Stimulated activated naive B cell treated with anti-CD40 and anti-IgM and Interleukin-4, amounts not matched to agents 10 μg/mL and 1 μg/mL and 100 μg/mL, for 72 hours (primary cell): Measurements from ENCODE around the gene C3orf18.

Experiments
- ATAC-seq, 2 donors: fragments of 150-1000 bp; cut with Tn5 transposase; replicated peaks; 2 replicates each; pipeline ENCODE4 v1.10.0; 2021; ENCODE audit warnings: moderate library complexity in 1 of 2
- DNase-seq: peaks from one replicate; pipeline ENCODE4 v3.0.0; 2021
- H3K27ac Mint-ChIP-seq: one replicate; pipeline ENCODE4 v1.8.0; 2022; ENCODE audit warnings: mild to moderate bottlenecking, mixed read lengths
- H3K27me3 Mint-ChIP-seq, 2 donors: one replicate each; pipeline ENCODE4 v1.8.0; 2022; ENCODE audit warnings: mixed read lengths in 2 of 2
- H3K36me3 Mint-ChIP-seq, 2 donors: one replicate each; pipeline ENCODE4 v1.8.0; 2022; ENCODE audit warnings: mixed read lengths in 2 of 2, mild to moderate bottlenecking in 1 of 2
- H3K4me1 Mint-ChIP-seq, 2 donors: one replicate each; pipeline ENCODE4 v1.8.0; 2022; ENCODE audit warnings: mixed read lengths in 2 of 2, mild to moderate bottlenecking in 1 of 2
- H3K4me3 Mint-ChIP-seq, 2 donors: one replicate each; pipeline ENCODE4 v1.8.0; 2022; ENCODE audit warnings: mild to moderate bottlenecking in 2 of 2, mixed read lengths in 2 of 2, moderate library complexity in 1 of 2
- H3K9me3 Mint-ChIP-seq, 2 donors: one replicate each; pipeline ENCODE4 v1.8.0; 2022; ENCODE audit warnings: mixed read lengths in 2 of 2, mild to moderate bottlenecking in 1 of 2

Gene C3orf18

DNA sequence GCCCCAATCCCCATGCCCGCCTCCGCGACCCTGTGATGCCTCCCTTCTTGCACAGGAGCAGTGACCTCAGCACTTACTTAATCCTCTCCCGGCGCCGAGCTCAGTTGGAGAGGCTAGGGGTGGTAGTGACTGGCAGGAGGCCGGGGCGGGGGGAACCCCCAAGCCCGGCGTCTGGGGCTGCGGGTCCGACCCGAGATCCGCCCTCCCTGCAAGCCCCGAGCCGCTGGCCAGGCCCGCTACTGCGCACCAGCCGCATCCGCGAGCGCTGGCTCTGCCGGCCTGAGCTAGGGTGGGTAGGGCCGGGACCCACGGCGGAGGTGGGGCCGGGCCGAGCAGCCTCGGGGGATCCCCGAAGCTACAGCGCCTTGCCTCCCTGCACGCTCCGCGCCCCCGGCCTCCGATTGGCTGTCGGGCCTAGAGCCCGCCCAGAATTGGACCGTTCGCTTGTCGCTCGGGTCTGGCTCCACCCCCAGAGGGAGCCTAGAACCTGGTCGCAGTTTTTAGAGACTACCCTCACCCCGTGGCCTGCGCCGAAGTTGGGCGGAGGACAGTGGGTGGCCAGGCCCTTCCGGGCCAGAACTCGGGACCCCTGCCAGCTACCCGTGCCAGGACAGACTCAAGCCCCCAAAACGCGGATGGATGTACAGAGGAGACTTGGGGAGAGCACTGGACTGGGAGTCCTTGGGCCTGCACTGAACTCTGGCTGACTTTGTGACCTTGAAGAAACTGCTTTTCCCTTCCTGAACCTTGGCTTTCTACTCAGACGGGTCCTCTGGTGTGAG is at the start of gene C3orf18:
Gene C3orf18, minus strand, starts transcription at position 362 of the 782 bp plus-strand sequence. CDS start 2,048 bp downstream, outside the sequence.
- Mint-ChIP-seq H3K36me3 (peaks cover 19 to 21% of the 10 kb centered on the region in 2 donors), H3K27ac (peak within 1 kb of the TSS; percentile 98), H3K27me3 (no peaks in the 10 kb centered on the region), H3K9me3 (no peaks in the 10 kb centered on the region), H3K4me3 (peak within 1 kb of the TSS; percentile 88 to 97), H3K4me1 (peaks cover 34 to 53% of the 10 kb centered on the region in 2 donors)
- peak; percentile 95 for DNase-seq
- peak; percentile 83 for ATAC-seq

DNA sequence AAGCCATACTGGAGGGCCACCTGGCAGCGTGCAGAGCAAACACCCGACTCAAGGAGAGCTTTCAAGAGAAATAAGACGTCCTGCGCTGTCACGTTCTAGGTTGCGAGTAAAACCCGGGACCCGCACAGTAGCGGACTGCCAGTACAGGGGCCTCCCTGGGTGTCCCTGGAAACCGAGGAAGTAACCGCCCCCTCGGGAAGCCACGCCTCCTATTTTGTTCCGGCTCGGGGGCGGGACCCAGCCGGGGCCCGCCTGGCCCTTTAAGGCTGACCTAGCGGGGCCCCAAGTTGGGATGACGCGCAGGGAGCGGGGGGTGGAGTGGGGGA is 49.2 kb upstream of the C3orf18 start:
- peak; percentile 92 for DNase-seq
- Mint-ChIP-seq H3K36me3 (peaks cover 15 to 37% of the 10 kb centered on the region in 2 donors), H3K27ac (peak overlapping the region; percentile 92)

DNA sequence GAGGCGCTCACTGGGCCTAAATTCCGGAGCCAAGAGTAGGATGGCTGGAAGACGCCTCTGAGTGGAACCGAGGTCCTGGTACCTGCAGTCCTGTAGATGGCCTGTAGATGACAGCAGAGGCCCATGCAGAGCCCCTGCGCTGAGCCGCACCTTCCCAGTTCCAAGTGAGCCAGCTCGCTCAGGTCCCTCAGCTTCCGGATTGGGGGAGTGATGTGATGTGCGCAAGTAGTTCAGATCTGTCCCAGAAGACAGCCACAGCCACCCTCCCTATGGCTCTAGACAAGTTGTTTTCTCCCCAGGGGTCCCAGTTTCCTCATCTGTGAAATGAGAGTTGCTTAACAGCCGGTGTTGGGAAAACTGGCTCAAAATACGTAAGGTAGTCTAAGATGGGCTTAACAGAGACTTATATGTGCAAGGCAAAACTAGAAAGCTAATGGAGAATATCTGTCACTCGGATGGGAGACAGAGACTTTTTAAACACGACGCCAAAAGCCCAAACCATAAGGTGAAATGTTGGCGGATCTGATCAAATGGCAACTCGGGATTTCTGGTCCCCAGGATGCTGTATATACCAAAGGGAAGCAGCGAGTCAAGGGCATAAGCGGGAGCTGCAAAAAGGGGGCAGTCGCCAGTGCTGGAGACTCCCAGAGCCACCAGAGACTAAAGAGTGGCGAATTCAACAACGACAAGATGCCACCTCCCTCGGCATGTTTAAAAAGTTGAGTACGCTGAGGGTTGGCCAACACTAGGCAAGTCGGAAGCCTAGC is 48.6 kb upstream of the C3orf18 start:
- Mint-ChIP-seq H3K27me3 (no peaks in the 10 kb centered on the region), H3K4me1 (peaks cover 52 to 76% of the 10 kb centered on the region in 2 donors), H3K9me3 (no peaks in the 10 kb centered on the region), H3K27ac (peak overlapping the region; percentile 92), H3K36me3 (peaks cover 18 to 41% of the 10 kb centered on the region in 2 donors), H3K4me3 (peak overlapping the region; percentile 95 to 96)
- DNase-seq = peak; percentile 73
- peak; percentile 22 to 27 for ATAC-seq

More for the DNA sequence above, 49.2 kb upstream of the C3orf18 start:
- peaks cover 52 to 78% of the 10 kb centered on the region in 2 donors for H3K4me1 Mint-ChIP-seq
- H3K27me3 Mint-ChIP-seq = no peaks in the 10 kb centered on the region
- no peaks in the 10 kb centered on the region for H3K9me3 Mint-ChIP-seq
- H3K4me3 Mint-ChIP-seq = peak overlapping the region; percentile 95 to 96
- ATAC-seq = peak; percentile 59 to 68

DNA sequence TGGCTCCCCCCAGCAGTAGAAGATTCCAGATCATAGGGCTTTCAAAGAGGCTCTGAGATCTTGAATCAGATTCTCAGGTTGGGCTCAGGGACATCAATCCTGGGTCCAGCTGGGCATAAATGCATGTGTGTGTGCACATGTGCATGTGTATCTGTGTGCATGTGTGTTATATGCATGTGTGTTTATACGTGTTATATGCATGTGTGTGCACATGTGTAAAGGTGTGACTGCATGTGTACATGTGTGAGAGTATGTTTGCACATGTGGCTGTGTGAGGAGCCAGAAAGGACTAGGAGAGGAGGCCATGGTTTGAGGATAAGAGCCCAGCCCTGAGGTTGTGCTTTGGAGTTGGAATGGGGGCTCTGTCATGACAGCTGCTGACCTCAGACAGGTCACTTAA is 47.6 kb upstream of the C3orf18 start:
- no peaks in the 10 kb centered on the region for H3K27me3 Mint-ChIP-seq
- H3K4me3 Mint-ChIP-seq = no peak overlapping the region
- no peak overlapping the region for H3K27ac Mint-ChIP-seq
- peaks cover 19 to 43% of the 10 kb centered on the region in 2 donors for H3K36me3 Mint-ChIP-seq
- ATAC-seq = no peak
- peaks cover 46 to 73% of the 10 kb centered on the region in 2 donors for H3K4me1 Mint-ChIP-seq
- DNase-seq = no peak
- H3K9me3 Mint-ChIP-seq = no peaks in the 10 kb centered on the region

DNA sequence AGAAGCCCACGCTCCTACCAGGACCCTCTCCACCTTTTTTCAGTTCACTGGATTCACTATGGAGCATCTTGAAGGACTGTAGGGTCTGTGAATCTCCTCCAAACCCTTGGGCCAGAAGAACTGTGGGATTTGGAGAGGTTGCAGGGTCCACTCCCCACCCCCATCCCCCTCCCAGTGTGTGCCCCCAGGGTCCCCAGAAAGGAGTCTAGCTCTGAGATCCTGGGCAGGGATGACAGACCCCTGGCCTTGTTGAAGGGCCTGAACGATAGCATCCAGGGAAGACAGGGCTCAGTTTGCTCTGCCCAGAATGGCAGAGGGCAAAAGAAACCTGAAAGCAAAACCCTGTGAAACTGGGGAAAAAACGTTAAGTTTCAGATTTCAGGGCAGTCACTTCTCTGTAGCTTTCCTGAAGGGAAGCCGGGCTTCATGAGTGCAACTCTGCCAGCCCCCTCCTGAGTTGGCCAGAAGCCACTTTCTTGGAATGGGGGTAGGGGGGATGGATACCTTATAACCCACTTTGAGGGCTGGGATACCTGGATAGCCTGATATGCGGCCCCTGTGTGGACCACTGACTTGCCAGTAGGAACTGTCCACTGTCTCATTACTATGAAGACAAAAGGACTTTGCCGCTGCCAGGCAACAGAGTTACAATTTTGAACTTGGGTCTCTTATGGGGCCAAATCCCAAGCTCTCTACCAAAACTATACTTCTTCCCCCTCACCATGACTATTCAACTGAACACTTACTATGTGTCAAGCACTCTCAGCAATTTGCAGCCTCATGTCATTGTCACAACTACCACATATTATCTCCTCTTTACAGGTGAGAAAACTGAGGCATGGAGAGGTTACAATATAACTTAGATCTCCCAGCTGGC is 45.7 kb upstream of the C3orf18 start:
- ATAC-seq (no peak), DNase-seq (no peak)
- H3K4me1 Mint-ChIP-seq = peaks cover 50 to 69% of the 10 kb centered on the region in 2 donors
- peak overlapping the region; percentile 93 for H3K27ac Mint-ChIP-seq
- no peaks in the 10 kb centered on the region for H3K9me3 Mint-ChIP-seq
- H3K27me3 Mint-ChIP-seq = no peaks in the 10 kb centered on the region
- H3K4me3 Mint-ChIP-seq = peak overlapping the region; percentile 91 to 92
- peaks cover 36 to 51% of the 10 kb centered on the region in 2 donors for H3K36me3 Mint-ChIP-seq

DNA sequence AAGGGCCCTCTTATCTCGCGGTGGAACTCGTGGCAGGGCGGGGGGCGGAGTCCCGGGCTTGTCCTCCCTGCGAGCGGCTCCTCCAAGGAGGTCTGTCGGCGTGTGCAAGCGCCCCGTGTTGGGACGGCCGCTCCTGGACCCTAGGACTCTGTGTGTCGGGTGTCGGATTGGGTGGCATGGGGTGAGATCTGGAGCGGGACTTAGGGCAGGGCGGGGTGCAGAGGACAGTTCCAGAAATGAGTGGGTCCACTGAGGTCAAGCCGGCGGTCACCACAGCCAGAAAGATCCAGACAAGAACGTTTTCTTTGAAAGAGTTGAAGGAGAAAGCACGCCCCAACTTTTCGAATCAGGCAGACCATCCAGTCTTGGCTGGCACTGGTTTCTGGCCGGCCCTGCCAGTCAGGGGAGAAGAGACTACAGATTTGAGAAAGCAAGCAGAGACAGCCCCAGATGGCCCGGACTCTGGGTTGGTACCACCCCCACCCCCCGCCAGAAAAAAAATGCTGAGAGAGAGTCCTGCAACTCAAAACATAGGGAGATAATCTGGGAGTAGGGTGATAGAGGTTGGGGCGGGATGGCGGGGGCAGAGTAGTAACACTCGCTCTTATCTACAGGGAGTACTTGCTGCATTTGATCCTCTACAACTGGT is 44.8 kb upstream of the C3orf18 start:
- H3K36me3 Mint-ChIP-seq = peaks cover 42 to 59% of the 10 kb centered on the region in 2 donors
- H3K4me1 Mint-ChIP-seq = peaks cover 51 to 72% of the 10 kb centered on the region in 2 donors
- no peak for ATAC-seq
- DNase-seq = no peak
- H3K27ac Mint-ChIP-seq = peak overlapping the region; percentile 93
- peak overlapping the region; percentile 91 to 92 for H3K4me3 Mint-ChIP-seq
- no peaks in the 10 kb centered on the region for H3K27me3 Mint-ChIP-seq
- no peaks in the 10 kb centered on the region for H3K9me3 Mint-ChIP-seq

DNA sequence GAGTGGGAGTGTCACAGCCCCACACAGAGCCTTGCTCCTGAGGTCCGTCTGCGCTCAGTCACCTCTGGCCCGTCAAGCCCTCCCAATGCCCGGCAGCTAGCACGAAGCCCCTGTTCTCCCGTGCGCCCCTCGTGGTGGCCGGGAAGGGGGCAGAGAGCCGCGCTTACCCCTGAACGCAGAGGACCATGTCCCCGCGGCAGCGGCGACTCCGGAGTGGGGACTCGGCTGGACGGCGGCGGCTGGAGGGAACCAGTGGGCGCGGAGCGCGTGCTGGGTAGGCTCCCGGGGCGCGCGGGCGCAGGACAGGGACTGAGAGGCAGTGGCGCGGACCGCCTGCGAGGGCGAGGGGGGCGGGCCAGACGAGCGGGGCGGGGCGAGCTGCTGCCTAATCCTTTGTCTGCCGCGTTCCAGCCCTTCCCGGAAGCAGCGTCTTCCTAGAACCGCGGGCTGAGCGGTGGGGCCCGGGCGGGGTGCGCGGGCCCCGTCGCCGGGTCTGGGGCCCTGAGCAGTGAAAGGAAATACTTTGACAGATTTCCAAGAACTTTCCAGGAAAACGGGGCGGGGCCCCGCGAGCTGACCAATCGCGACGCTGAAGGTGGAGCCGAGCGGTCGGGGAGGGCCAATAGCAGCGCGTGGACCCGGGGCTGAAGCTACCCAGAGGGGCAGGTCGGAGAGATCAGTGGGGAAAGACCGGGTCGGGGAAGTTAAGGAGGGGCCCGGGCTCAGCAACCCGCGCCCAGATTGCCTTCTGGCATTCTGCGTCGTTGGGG is 44.1 kb upstream of the C3orf18 start, which contains the start of gene CISH:
Gene CISH, minus strand, starts transcription at position 311 of the 770 bp plus-strand sequence. Its CDS starts 124 bp downstream, at position 187.
- Mint-ChIP-seq H3K36me3 (peaks cover 45 to 66% of the 10 kb centered on the region in 2 donors), H3K27me3 (no peaks in the 10 kb centered on the region), H3K9me3 (no peaks in the 10 kb centered on the region), H3K4me1 (peaks cover 55 to 79% of the 10 kb centered on the region in 2 donors), H3K27ac (peak within 1 kb of the TSS; percentile 93), H3K4me3 (peak within 1 kb of the TSS; percentile 91 to 92)
- ATAC-seq (peak; percentile 76 to 78), DNase-seq (peak; percentile 95)

DNA sequence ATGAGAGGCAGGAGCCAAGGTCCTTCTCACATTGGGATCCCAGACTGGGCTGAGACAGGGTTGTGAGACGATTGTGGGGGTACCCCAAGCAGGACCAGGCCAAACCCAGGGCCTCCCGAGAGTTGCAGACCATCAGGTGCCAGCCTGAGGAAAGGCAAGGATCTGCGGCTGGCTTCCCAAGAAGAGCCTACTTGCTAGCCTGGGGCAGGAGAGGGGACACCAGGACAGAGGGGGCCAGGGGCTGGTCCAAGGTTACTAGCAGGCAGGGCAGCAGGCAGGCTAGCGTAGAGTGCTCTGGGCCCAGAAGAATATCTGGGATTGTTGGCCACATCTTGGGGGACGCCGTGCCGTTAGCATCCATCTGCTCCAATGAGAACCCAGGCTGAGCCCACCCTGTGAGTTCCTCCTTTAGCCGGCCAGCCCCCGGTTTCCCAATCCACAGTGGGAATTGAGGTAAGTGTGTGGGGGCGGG is 43.5 kb upstream of the C3orf18 start:
- peaks cover 53 to 79% of the 10 kb centered on the region in 2 donors for H3K4me1 Mint-ChIP-seq
- DNase-seq (no peak), ATAC-seq (no peak)
- peaks cover 50 to 71% of the 10 kb centered on the region in 2 donors for H3K36me3 Mint-ChIP-seq
- no peaks in the 10 kb centered on the region for H3K9me3 Mint-ChIP-seq
- no peaks in the 10 kb centered on the region for H3K27me3 Mint-ChIP-seq
- peak overlapping the region; percentile 93 for H3K27ac Mint-ChIP-seq
- peak overlapping the region; percentile 91 to 92 for H3K4me3 Mint-ChIP-seq

DNA sequence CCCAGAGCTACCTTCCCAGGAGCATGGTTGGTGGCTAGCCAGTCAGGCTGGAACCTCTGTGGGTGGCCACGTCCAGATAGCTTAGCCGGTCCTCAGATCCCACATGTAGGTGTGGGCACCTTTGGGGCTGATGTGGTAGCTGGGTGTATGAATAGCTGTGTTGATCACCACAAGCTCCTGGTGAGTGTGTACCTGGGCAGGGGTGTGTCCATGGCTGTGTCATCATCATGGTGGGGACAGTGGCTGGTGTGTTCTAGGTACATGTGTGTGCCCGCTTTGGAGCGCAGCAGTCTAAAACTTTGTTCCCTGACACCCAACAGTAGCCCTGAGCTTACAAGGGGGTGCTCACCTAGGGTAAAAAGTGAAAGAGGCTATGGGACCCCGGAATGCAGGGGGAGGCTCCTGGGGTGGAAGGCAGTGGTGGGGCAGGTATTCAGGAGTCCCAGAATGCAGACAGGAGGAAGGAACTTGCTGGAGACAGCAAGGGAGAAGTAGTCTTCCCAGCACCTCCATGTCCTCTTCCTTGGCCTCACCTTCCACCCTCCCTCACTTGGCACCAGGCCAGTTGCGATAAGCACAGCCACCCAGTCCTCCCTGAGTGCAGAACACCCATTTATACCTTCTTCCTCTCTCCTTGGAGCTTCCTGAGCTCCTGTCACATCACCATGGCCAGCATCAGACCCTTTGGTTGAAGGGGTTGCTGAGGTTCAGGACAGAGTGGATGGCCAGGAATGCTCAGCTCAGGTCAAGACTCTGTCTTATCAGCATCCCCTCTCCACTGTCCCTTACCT is 42.8 kb upstream of the C3orf18 start:
- no peaks in the 10 kb centered on the region for H3K27me3 Mint-ChIP-seq
- H3K4me1 Mint-ChIP-seq = peaks cover 55 to 79% of the 10 kb centered on the region in 2 donors
- no peaks in the 10 kb centered on the region for H3K9me3 Mint-ChIP-seq
- peak overlapping the region; percentile 93 for H3K27ac Mint-ChIP-seq
- H3K4me3 Mint-ChIP-seq = peak overlapping the region; percentile 91 to 92
- DNase-seq (no peak), ATAC-seq (no peak)
- peaks cover 56 to 77% of the 10 kb centered on the region in 2 donors for H3K36me3 Mint-ChIP-seq

DNA sequence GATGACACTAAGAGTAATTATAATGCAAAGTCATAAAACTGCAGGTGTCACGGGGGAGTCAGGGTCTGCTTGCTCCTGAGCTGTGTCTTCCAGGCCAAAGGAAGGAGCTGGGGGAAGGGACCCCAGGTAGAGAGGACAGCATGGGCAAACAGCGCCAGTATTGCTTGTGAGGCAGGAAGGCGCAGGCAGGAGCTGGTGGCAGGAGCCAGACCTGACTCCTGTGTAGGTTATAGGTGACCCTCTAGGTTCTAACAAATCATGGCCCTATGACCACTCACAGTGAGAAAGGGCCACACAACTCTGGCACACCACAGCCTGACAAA is 42.2 kb upstream of the C3orf18 start:
- Mint-ChIP-seq H3K4me1 (peaks cover 62 to 81% of the 10 kb centered on the region in 2 donors), H3K36me3 (peaks cover 63 to 84% of the 10 kb centered on the region in 2 donors), H3K4me3 (peak overlapping the region; percentile 91 to 92), H3K27me3 (no peaks in the 10 kb centered on the region), H3K9me3 (no peaks in the 10 kb centered on the region), H3K27ac (peak overlapping the region; percentile 93)
- DNase-seq (no peak), ATAC-seq (no peak)

DNA sequence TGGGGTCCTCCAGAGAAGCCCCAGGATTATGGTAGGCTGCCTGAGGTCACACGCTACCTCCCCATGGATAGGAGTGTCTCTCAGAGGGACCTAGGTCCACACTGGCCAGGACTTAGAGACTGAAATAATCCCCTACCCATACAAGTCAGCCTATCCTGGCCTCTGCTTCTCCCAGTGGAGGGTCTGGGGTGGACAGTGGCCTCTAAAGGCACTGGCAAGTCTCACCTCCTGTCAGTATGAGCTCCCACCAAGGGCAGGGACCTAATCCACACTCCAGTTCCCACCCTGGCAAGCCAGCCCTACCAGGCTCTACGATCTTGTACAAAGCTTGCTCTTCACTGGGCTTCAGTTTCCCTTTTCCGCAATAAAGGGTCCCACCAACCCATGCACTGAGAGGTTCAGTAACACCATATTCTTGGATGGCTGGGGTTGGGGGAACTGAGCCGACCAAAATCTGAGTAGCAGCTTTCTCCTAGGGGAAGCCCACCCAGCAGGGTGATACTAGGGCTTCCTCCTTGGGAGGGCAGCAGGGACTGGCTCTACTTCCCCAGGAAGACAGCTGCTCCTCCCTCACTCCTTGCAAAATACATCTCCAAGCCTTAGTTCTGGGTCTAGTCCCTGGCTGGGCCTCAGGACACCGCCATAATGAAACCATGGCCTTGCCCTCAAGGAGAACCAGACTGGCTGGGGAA is 41.7 kb upstream of the C3orf18 start:
- Mint-ChIP-seq H3K4me1 (peaks cover 62 to 82% of the 10 kb centered on the region in 2 donors), H3K36me3 (peaks cover 64 to 85% of the 10 kb centered on the region in 2 donors), H3K4me3 (peak overlapping the region; percentile 91 to 92), H3K27me3 (no peaks in the 10 kb centered on the region), H3K9me3 (no peaks in the 10 kb centered on the region), H3K27ac (peak overlapping the region; percentile 93)
- DNase-seq = no peak
- no peak for ATAC-seq

DNA sequence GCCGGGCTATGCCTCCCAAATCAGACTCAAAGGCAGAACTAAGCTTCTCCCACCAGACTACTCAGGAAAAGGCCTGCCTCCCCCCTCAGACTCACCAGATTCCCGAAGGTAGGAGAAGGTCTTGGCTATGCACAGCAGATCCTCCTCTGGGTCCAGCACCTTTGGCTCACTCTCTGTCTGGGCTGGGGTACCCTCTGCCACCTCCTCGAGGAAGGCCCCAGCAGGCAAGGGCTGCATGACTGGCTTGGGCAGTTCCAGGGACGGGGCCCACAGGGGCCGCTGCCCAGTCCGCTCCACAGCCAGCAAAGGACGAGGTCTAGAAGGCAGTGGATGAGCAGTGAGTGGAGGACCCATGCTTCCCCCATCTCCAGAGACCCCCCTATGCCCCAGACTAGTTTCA is 40.7 kb upstream of the C3orf18 start:
- Mint-ChIP-seq H3K27ac (peak overlapping the region; percentile 93), H3K9me3 (no peaks in the 10 kb centered on the region), H3K4me1 (peaks cover 63 to 82% of the 10 kb centered on the region in 2 donors), H3K36me3 (peaks cover 73 to 91% of the 10 kb centered on the region in 2 donors), H3K4me3 (peak overlapping the region; percentile 91 to 92), H3K27me3 (no peaks in the 10 kb centered on the region)
- ATAC-seq (no peak), DNase-seq (no peak)
